GM23248 (cell line): ENCODE data around the gene CFAP90. TPM values are rescaled to one million over a fixed set of nuclear protein-coding genes. Genes with fewer than 3 reads are reported as not detected.

Experiments
- DNase-seq: peaks from one replicate; pipeline ENCODE4 v3.0.0-alpha.2; 2015
- H2AFZ ChIP-seq: fragments of 200-600 bp; sonication (generic); 2 replicates; pipeline ENCODE4 v1.6.1; 2016; ENCODE audit warnings: antibody characterized with exemption
- H3F3A ChIP-seq: fragments of 200-600 bp; sonication (generic); 2 replicates; pipeline ENCODE4 v1.6.1; 2016; ENCODE audit warnings: mild to moderate bottlenecking, antibody characterized with exemption, mixed run types; ENCODE audit not compliant: insufficient read depth
- H3K27ac ChIP-seq: fragments of 200-600 bp; sonication (generic); 2 replicates; pipeline ENCODE4 v1.5.1; 2016; ENCODE audit warnings: mild to moderate bottlenecking
- H3K27me3 ChIP-seq: fragments of 200-600 bp; sonication (generic); replicated peaks from 2 replicates; pipeline ENCODE4 v1.6.1; 2016; ENCODE audit warnings: mild to moderate bottlenecking; ENCODE audit not compliant: insufficient read depth
- H3K36me3 ChIP-seq: fragments of 200-600 bp; sonication (generic); 2 replicates; pipeline ENCODE4 v1.6.1; 2016; ENCODE audit warnings: low read depth, mild to moderate bottlenecking
- H3K4me1 ChIP-seq: fragments of 200-600 bp; sonication (generic); 2 replicates; pipeline ENCODE4 v1.6.1; 2016; ENCODE audit warnings: mild to moderate bottlenecking; ENCODE audit not compliant: insufficient read depth
- H3K4me2 ChIP-seq: fragments of 200-600 bp; sonication (generic); one replicate; pipeline ENCODE4 v1.6.1; 2016; ENCODE audit warnings: mild to moderate bottlenecking; ENCODE audit not compliant: unreplicated experiment
- H3K4me3 ChIP-seq: fragments of 200-600 bp; sonication (generic); 2 replicates; pipeline ENCODE4 v1.5.1; 2016; ENCODE audit warnings: mild to moderate bottlenecking
- H3K79me2 ChIP-seq: fragments of 200-600 bp; sonication (generic); 2 replicates; pipeline ENCODE4 v1.6.1; 2016; ENCODE audit warnings: mild to moderate bottlenecking; ENCODE audit not compliant: insufficient read depth
- H3K9ac ChIP-seq: fragments of 200-600 bp; sonication (generic); 2 replicates; pipeline ENCODE4 v1.6.1; 2016; ENCODE audit warnings: mild to moderate bottlenecking
- H3K9me2 ChIP-seq: fragments of 200-600 bp; sonication (generic); 2 replicates; pipeline ENCODE4 v1.6.1; 2016; ENCODE audit warnings: mixed run types, mild to moderate bottlenecking, moderate library complexity; ENCODE audit not compliant: insufficient read depth
- H3K9me3 ChIP-seq: fragments of 200-600 bp; sonication (generic); one replicate; pipeline ENCODE4 v1.6.1; 2017; ENCODE audit warnings: low read depth
- H4K20me1 ChIP-seq: fragments of 200-600 bp; sonication (generic); 2 replicates; pipeline ENCODE4 v1.6.0; 2016; ENCODE audit not compliant: insufficient read depth
- EZH2 ChIP-seq: fragments of 200-600 bp; sonication (generic); IDR thresholded peaks from 2 replicates; pipeline ENCODE4 v1.6.1; 2018; ENCODE audit warnings: antibody characterized with exemption, mild to moderate bottlenecking; ENCODE audit not compliant: insufficient read depth, poor library complexity, severe bottlenecking
- EZH2phosphoT487 ChIP-seq: fragments of 200-600 bp; sonication (generic); IDR thresholded peaks from 2 replicates; pipeline ENCODE4 v1.6.1; 2018; ENCODE audit warnings: antibody characterized with exemption, moderate library complexity, mild to moderate bottlenecking, low read depth; ENCODE audit not compliant: insufficient read depth
- WGBS, 2 experiments: methylation state at CpG; one replicate each; pipeline ENCODE4 v1.1.6; 2015 to 2017; ENCODE audit warnings: low lambda C conversion rate in 2 of 2, low coverage in 1 of 2; ENCODE audit errors: missing lambda C conversion rate in 2 of 2; 5-methylcytosine and 5-hydroxymethylcytosine counted together
- in situ Hi-C: fragments of 300-500 bp; cut with MboI; formaldehyde crosslinking; loops from 2 replicates; pipeline ENCODE4 v1.15.0; 2020
- polyA plus RNA-seq: library from polyadenylated mRNA; unstranded; fragments of >200 nt; fragmentation: Nextera tagmentation; extraction: Ambion mirVana; gene quantifications from 2 replicates; pipeline ENCODE4 v1.2.1, GENCODE V29; 2016
- total RNA-seq: library from RNA; depleted of rRNA; stranded (reverse); fragments of >200 nt; shearing (Covaris generic); gene quantifications from 2 replicates; pipeline ENCODE4 v1.2.3, GENCODE V29; 2014; rRNA removed

Gene CFAP90
- total and polyA plus RNA-seq, 2 experiments from 2014 or later, result 0.19 to 0.32 TPM

DNA sequence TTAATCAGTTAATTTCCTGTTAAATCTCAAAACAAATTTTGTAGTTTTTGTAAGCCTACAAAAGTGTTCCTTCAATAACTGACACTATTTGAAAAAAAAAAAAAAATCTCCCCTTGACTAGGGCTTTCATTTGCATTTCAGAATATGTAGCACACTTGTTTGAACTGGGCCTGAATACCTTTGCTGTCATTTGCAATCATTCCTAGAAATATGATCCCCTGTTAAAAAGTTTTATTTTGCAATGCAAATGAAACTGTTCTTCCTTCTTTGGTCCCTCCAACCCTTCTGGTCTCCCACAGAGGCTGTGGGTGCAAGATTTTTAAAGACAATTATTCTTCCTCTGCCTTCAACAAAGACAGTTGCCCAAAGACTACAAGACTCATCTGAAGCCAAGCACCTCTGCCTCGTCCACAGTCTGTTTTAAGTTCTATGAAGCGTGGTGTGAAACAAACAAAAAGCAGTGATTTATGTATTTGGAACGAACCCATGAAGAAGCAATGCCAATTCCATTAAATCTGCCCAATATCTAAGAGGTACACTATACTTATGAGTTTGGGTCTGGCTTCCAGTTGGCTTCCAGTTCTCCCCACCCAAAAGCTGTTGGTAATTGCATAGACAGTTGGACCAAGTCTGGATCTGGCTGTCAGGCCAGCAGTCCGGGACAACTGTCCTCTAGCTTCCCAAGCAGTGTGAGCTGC lies 66.1 kb downstream of the CFAP90 start:
- 4 to 13% methylated on average over 4 of the region's 4 CpGs for WGBS, 2 experiments
- Histone ChIP-seq H3K4me2 (no peak overlapping the region), H3K4me1 (no peaks in the 10 kb centered on the region), H2AFZ (no peak overlapping the region), H3K27ac (no peak overlapping the region), H3K79me2 (no peaks in the 10 kb centered on the region), H3K9ac (no peak overlapping the region), H3K9me2 (no peaks in the 10 kb centered on the region), H3K27me3 (no peaks in the 10 kb centered on the region), H3K9me3 (no peaks in the 10 kb centered on the region), H3K36me3 (no peaks in the 10 kb centered on the region), H3K4me3 (no peak overlapping the region), H4K20me1 (no peaks in the 10 kb centered on the region), H3F3A (no peaks in the 10 kb centered on the region)
- TF ChIP-seq EZH2, result no peak
- TF ChIP-seq EZH2phosphoT487, result no peak
- in situ Hi-C loops, result no loop called here
- DNase-seq, result no peak

DNA sequence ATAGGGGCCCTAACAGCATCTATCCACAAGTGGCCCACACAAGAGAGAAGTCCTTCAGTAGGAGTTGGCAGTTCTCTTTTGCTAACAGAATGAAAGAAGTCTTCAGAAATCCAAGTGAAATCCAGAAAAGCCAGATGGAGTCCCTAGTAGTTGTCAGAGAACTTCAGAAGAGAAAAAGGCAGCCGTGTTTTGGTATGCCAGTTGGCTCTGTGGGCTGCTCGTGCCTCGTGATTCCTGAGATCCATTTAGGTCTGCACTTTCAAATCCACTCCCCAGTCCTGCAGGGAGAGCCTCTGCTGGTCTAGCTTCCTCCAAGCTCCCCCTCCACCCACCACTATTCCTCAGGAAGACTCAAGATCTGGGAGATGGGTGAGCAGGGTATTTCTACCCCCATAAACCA lies 69.0 kb downstream of the CFAP90 start:
- no peak overlapping the region for H2AFZ ChIP-seq
- H3K4me2 ChIP-seq, result no peak overlapping the region
- H3K27me3 ChIP-seq, result no peaks in the 10 kb centered on the region
- no peaks in the 10 kb centered on the region for H4K20me1 ChIP-seq
- no peaks in the 10 kb centered on the region for H3K36me3 ChIP-seq
- H3K4me3 ChIP-seq, result no peak overlapping the region
- H3F3A ChIP-seq, result no peaks in the 10 kb centered on the region
- no peaks in the 10 kb centered on the region for H3K9me2 ChIP-seq
- no peak overlapping the region for H3K27ac ChIP-seq
- no peak for DNase-seq
- H3K79me2 ChIP-seq, result no peaks in the 10 kb centered on the region
- in situ Hi-C loops, result no loop called here
- WGBS, 2 experiments, result 4 to 9% methylated on average over 3 of the region's 3 CpGs
- no peaks in the 10 kb centered on the region for H3K4me1 ChIP-seq
- no peak overlapping the region for H3K9ac ChIP-seq
- H3K9me3 ChIP-seq, result no peaks in the 10 kb centered on the region
- TF ChIP-seq EZH2phosphoT487 (no peak), EZH2 (no peak)

Other genes with a start within 250 kb of the CFAP90 start
- 9.3 and 23.9 TPM in 2 replicates for gene FASTKD3, start 17.9 kb upstream of the CFAP90 start, total RNA-seq
- gene FASTKD3, start 17.9 kb upstream of the CFAP90 start, polyA plus RNA-seq, result 9.1 and 10.6 TPM in 2 replicates
- 29.3 and 44.0 TPM in 2 replicates for gene MTRR, start 18.0 kb upstream of the CFAP90 start, total RNA-seq
- gene MTRR, start 18.0 kb upstream of the CFAP90 start, polyA plus RNA-seq, result 27.4 and 27.6 TPM in 2 replicates